ENCODE measurements around the gene SLC2A13.
A peak's percentile ranks its signal among the peaks of the same experiment; 100 is the strongest.
"Not testable (repeated sequence)": the region's sequence is repeated elsewhere in the genome, so short reads cannot be mapped to it uniquely, and the experiment has no call there.

Gene SLC2A13

DNA sequence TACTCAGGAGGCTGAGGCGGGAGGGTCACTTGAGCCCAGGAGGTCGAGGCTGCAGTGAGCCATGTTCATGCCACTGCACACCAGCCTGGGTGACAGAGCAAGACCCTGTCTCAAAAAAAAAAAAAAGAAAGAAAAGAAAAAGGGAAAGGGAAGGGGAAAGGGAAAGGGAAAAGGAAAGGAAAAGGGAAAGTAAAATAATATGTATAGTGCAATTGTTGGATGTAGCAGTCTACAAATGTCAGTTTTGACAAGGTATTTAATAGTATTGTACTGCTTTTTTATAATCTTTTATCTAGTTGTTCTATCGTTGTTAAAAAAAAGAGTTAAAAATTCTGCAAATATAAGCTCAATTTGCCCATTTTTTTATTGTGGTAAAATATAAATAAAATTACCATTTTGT, 67.3 kb downstream of the SLC2A13 start:
- DNase-seq (ENCODE audit: low read depth in 2 of 2) = no peak

DNA sequence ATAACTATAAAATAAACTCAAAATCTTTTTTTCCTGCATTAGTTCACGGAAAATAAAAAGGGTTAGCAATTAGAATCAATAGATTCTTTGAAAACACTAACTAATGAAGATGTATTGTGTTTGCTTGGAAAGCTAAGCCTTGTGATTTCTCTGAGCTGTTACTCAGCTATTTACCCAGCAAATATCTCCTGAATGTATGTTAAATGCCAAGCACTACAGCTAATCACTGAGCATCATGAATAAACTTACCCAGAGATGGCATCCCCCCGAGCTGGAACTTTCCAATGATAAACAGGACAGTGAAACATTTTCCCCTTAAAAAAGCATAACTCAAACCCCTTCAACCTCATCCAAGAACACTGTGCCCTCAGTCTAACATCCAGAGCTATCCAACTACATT, 71.2 kb downstream of the SLC2A13 start:
- DNase-seq (ENCODE audit: low read depth in 2 of 2) = no peak

DNA sequence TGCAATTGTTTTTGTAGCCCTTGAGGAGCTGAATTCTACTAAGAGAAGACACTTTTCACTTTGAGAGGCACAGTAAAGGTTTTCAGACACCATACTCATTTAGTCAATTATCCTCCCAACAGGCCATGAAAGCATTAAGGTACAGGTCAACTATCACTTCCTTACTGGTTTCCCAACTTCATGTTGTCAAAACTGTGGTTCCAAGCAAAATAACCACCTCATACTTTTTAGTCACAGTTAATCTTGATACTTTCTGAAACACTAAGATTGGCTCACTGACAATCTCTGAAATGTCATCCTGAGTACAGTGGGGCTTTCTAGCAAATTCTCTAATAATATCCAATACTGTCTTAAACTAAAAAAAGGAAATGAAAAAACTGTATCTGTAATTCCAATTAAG, 71.7 kb downstream of the SLC2A13 start:
- no peak for DNase-seq (ENCODE audit: low read depth in 2 of 2)

DNA sequence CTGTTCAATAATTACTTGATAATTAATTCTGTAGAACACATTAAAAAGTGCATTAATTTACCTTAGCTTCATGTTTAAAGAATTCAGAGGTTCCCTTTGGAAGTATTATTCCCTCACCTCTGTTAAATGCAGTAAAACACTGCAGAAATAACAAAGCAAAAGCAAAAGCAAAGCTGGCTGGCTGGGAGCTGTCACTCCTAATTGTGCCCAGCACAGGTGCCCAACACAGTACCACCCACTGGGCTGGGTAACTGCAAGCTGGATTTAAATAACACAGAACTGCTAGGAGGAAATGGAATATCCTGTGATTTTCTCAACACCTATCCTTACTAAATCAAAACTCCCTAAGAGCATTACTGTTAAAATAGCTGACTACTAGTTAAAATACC, 72.6 kb downstream of the SLC2A13 start:
- DNase-seq (ENCODE audit: low read depth in 2 of 2) = no peak

DNA sequence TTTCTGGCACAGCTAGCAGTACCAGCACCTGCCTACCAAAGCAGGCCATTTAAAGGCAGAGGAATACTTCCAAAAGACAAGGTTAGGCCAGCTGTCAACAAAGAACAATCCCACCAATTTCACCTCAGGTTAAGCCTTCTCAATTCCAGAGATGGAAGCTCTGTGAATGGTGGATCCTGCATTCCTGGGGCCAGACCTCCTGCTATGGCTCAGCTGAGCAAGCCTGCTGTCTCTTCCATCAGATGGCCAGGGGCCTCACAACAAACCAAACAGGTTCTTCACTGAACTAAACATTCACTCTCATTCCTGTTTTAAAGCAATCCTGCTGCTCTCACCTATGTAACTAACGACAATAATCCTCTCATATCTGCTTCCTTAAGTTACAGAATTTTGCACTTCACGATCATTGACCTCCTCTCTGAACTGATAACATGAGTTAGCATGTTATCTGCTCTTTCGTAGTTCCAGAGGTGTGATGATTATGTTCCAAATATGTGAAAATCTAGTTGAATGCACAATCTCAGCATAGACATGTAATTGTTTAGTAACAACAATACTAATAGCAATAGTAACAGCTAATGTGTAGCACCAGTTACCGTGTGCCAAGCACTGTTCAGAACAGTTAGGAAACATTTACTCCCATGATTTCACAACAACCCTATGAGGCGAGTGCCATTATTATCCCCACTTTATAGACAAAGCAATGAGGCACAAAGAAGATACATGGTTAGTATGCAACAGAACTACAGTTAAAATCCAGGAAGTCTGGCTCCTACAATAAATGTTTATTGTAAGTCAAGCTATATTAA, 73.2 kb downstream of the SLC2A13 start:
- DNase-seq (ENCODE audit: low read depth in 2 of 2) = no peak

DNA sequence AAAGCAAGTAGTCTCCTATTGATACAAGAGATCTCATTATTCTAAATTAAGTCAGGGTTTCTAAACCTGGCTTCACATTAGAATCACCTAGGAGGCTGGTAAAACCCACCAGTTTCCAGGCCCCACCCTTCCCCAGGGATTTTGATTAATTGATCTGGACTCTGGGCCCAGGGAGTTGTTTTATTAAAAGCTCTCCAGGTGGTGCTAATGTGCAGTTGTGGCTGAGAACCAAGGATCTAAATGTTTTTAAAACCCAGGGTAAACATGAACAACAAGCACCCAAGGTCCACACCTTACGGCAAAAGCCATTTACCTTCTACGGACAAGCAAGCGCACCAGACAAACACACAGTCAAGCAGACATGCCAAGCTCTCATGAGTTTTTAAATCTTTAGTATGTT, 73.9 kb downstream of the SLC2A13 start:
- DNase-seq (ENCODE audit: low read depth in 2 of 2) = no peak

DNA sequence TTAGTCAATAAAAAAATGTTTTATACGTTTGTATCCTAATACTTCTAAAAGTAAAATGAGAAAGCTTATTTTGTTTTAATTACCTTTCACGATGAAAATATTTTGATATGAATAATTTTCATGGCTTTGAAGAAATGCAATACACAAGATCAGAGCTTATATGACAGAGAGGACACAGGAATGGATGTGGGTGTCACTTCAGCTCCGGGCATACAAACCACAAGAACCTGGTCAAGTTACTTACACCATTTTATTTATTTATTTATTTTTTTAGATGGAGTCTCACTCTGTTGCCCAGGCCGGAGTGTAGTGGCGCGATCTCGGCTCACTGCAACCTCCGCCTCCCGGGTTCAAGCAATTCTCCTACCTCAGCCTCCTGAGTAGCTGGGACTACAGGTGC, 74.9 kb downstream of the SLC2A13 start:
- DNase-seq (ENCODE audit: low read depth in 2 of 2) = not testable (repeated sequence)

DNA sequence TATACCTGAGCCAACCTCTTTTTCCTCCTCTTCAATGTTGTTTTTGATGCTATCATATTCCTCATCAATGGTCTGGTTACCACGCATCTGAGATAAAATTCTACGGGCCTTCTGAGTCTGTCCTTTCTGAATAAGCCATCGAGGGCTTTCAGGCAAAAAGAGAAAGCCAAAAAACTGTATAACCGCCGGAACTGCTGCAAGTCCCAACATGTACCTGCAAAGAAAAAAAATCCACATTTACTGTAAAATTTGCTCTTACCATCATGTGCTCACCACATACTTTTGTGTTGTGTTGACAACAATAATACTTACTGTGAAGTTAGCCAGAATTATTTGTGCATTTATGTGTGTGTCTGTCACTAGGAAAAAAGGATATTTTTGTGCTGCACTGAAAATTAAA, 77.6 kb downstream of the SLC2A13 start:
- DNase-seq (ENCODE audit: low read depth in 2 of 2) = no peak

DNA sequence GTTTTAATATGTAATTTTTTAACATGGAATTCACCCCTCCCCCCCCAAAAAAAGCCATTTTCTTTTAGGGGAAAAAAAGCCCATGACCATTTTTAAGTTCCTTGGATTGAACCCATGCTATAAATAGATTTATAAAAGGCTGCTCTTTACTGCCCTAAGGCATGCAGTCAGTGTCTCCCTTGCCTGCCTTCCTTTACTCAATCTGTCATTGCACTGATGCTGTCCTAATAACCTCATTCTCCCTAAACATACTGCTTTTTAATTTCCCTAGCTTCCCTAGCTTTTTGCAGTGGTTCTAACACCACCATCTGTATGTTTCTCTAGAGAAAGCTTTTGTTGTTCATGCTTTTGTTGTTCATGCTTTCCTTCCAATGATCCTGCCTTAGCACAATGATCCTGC, 83.0 kb downstream of the SLC2A13 start:
- DNase-seq (ENCODE audit: low read depth in 2 of 2) = no peak

DNA sequence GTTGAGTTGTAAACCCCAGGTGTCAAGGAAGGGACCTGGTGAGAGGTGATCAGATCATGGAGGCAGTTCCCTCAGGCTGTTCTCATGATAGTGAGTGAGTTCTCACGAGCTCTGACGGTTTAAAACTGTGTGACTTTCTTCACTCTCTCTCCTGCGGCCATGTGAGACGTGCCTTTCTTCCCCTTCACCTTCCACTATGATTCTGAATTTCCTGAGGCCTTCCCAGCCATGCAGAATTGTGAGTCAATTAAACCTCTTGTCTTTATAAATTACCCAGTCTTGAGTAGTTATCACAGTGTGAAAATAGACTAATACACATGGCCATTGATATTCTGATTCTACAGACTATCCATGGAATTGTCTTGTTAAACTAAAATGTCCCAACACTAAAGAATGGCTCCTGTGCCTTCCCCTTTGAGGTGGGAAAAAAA, 85.6 kb downstream of the SLC2A13 start:
- DNase-seq (ENCODE audit: low read depth in 2 of 2) = no peak

DNA sequence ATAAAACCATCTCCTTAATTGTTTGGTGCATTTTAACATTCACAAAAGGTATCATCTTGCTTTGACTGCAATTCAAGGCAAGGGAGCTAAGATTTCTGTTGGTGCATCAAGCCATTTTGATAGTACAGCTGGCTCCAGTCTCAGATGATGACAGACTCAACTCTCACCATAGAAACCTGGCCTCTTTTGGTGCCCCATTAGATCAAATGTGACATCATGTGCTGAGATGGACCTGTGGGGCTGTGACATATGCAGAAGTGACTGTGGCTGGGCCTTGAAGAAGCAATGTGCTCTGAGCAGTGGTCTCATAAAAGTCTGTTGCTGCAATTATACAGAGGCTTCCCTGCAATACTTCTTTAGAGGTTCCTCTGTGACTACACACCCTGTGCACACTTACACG, 88.4 kb downstream of the SLC2A13 start:
- DNase-seq (ENCODE audit: low read depth in 2 of 2) = no peak

DNA sequence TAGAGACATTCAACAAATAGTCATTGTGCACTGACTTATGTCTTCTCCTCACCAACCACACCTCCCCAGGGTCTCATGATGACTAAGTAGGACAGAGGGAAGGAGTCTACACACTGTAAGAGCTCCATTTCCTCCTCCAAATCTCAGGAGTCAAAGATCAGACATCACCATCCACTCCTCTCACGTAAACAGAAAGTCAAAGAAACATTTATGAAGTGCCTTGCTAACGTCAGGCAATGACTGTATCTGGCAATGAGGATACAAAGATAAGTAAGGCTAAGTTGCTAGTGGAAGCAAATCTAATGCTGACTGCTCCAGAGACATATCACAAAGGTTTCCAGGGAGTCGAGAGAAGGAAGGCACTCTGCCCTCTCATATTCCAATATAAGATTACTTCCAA, 88.9 kb downstream of the SLC2A13 start:
- no peak for DNase-seq (ENCODE audit: low read depth in 2 of 2)

DNA sequence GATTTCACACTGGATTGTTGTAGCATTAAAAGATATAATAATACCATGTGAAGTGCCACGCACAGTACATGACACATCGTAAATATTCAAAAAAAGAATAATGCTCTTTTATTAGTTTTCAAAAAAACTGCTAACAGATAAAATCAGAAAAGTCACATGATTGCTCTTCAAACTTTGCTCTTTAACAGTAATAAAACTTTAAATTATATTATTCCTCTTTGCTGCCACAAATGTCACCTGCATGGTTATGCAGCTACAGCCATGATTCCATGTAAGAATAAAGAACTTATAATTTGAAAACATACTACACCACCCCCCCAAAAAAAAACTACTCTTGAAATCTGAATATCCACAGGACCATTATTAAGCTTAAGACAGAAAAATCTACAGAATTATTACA, 90.0 kb downstream of the SLC2A13 start:
- no peak for DNase-seq (ENCODE audit: low read depth in 2 of 2)

DNA sequence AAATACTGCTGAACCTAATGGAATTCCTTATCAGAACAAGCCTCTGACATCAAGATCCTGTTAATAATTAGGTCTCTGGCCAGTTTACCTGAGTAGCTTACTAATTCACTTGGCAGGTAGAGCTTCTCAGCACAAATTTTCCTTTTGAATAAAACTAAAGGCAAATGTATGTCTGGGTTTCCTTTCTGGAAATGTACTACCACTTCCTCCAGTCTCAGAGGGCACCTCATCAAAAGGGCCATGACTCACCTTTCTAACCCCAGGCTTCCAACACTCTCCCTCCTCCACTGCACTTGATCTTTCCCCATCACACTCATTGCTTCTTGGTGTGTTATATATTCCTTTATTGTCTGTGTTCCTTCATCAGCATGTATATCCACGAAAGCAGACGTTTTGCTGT, 90.5 kb downstream of the SLC2A13 start:
- no peak for DNase-seq (ENCODE audit: low read depth in 2 of 2)

DNA sequence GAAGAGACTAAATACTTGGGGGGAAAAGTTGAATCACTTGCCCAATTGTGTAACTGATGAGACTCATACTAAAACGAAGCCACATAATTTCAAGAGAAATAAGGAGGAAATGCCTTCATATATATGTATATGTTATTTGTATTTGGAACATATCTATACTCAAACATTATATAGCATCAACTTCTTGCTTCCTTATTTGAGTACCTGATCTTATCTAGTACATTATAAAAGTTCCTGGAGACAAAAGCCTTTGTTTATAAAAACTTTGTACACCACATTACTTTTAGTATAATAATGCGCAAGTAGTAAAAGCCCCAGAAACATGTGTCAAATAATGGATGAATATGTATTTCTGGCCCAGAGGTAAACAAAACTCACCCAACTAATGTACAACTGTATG, 92.0 kb downstream of the SLC2A13 start:
- DNase-seq (ENCODE audit: low read depth in 2 of 2) = no peak

DNA sequence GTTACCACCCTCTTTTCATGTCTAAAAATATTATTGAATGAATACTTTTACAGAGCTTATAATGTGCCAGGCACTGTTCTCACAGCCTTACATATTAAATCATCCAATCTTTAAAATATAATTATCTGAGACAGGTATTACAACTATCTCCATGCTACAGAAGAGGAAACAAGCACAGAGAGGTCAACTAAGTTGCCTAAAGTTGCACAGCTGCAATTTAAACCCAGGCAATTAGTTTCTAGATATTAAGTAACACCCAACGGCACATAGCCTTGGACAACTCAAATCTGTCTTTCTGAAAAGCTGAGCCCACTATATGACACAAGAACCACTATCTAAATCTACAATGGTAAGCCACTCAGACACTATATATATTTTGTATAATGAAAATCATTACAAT, 92.6 kb downstream of the SLC2A13 start:
- DNase-seq (ENCODE audit: low read depth in 2 of 2) = no peak

DNA sequence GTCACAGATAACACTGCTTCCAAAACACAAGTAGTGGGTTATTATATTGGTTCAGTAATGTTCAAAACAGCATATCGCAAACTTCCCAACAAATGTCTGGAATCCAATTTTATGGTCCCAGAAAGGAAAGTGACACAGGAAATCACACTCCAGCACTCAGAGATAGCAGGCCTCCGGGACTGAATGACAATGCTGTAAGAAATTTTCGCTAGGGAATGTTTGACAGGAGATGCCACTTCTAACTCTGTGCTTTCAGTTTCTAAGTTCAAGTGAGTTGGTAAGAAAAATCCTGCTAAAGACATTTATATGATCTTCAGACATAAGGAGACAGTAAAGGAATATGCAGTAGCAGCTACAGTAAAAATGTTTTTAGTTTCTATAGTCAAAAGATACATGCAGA, 93.2 kb downstream of the SLC2A13 start:
- DNase-seq (ENCODE audit: low read depth in 2 of 2) = no peak

DNA sequence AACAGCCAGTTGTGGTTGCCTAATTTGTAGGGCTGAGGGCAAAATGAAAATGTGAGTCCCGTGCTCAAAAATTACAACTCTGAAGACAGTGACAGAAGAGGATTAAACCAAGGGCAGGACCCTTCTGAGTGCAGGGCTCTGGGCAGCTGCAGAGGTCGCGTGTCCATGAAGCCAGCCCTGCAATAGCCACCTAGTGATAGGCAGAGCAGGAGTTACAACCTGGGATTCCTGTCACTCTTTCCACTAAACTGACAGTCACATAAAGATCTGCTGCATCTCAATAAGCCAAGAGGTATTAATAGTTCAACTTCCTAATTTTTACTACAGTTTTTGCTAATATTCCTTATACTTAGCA, 94.1 kb downstream of the SLC2A13 start:
- DNase-seq (ENCODE audit: low read depth in 2 of 2) = no peak

DNA sequence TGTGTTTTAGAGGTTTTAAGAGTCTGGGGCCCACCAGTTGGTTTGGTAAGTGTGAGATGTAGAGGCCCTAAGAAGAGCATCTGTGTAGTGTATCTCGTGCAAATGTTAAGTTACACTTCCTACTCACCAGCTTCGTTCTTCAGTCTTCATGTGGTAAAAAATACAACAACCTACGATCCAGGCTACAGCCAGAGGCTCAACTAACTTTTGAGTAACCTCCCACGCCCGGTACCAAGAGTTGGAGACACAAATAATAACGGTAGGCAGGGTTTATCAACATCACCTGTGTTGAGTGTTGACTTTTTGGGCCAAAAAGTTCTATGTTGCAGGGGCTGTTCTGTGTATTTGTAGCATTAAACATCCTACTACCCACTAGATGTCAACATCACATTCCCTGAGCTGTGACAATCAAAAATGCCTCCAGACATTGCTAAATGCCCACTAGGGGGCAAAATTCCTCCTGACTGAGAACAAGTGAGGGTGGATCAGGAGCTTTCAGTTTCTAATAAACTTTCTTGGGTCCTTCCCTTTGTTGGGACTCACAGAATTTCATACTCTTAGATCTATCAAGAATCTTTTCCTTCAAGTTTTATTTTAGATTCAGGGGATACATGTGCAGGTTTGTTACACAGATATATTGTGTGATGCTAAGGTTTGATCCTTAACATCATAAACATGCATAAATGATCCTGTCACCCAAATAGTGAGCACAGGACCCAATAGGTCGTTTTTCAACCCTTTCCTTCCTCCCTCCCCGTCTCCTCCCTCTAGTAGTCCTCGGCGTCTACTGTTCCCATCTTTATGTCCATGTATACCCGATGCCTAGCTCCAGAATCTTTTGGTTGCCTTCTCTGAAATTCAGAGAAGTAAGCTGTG, 94.7 kb downstream of the SLC2A13 start:
- DNase-seq (ENCODE audit: low read depth in 2 of 2) = peak in 1 of 2 donors; percentile 44

DNA sequence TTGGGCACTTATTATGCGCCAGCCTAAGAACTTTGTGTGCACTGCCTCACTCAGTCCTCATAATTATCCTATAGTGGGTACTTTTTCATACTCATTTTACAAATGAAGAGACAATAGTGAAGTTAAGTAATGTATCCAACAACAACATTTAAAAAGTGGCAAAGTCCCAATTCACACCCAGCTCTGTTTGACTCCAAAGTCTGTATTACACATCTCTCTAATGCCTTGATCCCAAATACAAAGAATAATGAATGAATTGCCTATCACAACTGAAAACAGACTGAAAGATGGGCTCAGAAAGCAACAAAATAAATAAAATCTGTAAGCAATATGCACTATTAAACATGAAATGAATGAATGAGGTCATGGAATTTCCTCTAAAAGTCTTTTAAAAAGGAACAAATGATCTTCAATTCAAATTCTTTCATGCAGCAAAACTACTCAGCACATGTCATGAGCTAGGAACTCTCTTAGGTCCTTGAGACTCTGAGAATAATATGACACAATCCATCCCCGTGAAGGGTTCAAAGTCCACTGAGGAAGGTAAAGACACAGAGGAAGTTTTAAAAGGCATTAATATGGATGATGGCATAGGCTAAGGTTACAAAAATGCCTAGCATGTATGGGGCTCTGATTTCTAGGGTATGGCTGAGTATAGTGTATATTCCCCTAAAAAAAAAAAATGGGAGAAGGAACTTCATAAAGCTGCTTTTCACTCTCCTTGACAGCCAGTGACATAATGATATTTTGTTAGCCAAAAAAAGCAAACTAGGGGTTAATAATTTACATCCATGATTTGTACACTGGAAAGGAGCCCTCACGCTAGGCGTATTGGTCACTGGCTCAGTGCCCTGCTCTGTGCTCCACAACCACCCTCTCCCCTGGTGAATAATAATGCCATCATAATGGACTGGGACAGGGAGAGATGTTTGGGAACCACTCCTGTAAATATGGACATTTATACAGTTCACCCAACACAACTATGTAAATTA, 103.4 kb downstream of the SLC2A13 start:
- no peak for DNase-seq (ENCODE audit: low read depth in 2 of 2)

DNA sequence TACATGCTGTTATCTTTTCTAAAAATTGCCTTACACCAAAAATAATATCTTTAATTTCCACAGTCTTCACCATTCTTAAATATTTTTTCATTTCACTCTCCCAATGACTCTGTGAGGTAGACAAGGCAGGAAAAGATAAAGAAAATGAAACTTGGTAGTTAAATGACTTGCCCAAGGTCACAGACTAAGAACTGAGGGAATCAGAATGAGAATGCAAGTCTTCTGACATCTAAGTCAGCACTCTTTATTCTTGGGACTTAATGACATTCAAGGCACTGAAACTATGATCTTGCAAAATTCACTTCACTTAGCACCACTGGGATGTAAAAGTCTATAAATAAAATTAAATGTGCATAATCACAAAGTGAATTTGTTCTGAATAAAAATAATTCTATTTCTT, 104.5 kb downstream of the SLC2A13 start:
- no peak for DNase-seq (ENCODE audit: low read depth in 2 of 2)

DNA sequence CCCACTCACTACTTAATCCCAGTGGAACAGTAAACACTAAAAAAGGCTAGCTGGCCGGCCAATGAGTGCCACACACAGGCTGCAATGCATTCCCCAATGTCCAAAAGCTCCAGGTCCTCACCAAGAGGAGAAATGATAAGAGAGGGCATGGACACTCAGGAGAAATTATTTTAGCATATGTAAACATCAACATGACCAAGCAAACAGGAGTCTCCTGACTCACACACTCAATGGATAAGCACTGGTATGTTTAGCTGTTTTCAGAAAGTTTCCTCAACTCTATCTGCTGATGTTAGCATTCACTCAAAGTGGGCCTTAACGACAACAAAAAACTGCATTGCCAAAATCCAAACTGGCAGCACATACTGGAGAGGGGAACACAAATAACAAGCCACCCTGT, 105.0 kb downstream of the SLC2A13 start:
- DNase-seq (ENCODE audit: low read depth in 2 of 2) = no peak

Measured in stimulated activated CD4-positive, alpha-beta T cell treated with anti-CD3 and anti-CD28 coated beads, Interleukin-1b, Interleukin-23, amount 100 ng/mL, for 4 hours (primary cell).